ENCODE data around the gene SMOC2.

Gene SMOC2

DNA sequence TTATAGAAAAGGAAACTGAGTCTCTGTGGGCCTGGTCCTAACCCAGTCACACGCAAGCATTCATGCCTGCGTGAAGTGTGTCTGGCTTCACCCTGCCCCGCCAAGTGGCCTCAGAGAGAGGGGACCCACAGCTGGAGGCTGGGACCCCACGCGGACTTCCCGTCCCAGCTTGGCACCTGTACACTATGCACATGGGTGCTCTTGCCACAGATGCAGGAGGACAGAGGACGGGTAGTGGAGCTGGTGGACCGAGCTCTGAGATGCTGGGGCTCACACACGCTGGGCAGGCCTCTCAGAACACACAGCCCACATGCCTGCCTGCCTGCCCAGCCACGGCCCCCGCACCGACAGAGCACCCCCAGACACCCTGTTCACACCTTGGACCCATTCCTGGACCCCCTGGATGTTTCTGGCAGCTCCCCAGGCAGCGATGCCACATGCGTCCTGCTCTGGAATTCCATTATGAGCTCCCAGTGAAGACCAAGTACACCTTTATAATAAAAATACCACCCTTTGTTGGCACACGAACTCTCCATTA lies 24.9 kb upstream of the SMOC2 start:
- no peak for DNase-seq

DNA sequence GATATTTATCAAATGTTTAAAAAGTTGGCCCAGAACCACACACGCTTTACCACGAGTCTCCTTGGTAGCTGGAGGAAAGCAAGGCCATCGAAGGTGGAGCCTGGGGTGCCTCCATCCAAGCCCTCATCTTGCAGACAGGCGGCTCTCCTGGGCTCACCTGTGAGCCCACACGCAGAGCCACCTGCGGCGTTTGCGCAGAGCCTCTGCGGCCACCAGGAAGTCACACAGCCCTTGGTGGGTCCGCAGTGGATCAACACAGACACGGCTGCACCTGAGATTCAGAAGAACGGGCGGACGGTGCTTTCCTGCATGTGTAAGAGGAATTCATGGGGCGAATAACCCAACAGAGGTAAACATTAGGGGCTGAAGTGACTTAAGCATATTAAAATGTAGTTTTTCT lies 24.5 kb upstream of the SMOC2 start:
- no peak for DNase-seq

DNA sequence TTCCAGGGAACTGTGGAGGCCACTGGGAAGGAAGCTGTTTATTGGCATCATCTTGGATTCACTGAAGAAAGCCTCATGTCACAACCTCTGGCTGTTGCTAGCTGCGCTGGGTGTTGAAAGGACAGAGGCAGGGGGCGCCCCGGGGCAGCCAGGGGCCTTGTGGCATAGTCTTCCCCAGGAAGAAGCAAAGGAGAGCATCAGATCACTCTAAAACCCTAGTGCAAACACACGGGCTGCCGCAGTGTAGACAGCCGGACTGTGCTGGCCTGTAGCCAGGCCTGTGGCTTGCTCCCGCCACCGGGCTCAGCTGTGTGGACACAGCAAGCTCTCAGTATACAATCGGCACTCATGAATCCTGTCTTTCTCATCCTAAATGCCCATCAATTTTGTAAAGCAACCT lies 23.8 kb upstream of the SMOC2 start:
- DNase-seq, result no peak

DNA sequence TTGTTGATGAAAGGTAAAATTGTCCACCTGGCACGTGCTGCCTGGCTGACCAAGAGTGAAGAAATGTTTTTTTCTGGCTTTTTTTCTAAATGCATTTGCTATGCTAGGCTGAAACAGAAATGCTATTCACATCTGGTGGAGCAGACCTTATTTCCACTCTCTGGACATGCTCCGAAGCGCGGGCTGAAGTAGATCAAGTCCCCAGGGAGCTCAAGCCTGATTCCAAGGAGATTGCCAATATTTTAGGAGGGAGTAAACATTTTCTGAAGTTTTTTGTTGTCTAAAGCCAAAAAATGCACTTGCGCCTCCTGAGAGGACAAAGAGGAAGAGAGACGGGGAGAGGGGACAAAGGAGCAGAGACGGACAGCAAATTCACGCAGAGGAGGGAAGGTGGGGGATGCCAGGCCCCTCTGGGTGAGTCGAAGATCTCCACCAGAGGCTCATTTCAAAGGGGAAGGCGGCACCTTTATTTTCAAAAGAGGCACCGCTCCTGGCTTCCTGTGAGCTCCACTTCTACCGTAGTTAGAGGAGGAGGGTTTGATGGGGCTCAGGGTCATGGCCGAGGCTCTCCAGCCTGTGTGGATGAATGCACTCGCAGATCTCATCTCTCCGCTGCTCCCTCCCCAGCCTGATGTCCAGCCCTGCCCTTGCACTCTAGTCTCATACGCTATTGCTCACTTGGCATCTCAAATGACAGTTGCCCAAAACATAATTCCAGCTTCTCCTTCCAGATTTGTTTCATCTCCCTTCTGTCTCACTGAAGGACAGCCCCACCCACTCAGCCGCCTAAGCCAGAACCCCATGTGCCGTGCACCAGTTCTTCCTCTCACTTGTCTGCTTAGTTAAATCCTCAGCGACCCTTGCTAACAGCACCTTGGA lies 23.1 kb upstream of the SMOC2 start:
- no peak for DNase-seq

DNA sequence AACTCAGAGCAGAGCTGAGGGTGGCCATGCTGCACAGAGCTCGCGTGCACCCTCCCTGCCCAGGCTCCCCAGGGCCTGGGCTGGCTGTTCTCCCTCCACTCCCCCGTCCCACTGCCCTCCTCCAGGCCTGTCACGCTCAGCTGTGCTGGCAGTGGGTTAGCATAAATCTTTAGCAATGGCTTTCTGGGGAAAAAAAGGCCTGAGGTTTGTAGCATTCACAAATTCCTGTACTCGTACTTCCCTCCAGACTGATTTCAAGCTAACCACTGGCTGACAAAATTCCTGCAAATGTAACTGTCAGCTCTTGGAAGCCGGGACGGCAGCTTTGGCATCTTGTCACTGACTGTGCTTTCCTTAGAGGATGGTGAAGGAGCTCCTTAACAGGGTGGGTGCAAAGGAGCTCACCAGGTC lies 22.3 kb upstream of the SMOC2 start:
- no peak for DNase-seq

DNA sequence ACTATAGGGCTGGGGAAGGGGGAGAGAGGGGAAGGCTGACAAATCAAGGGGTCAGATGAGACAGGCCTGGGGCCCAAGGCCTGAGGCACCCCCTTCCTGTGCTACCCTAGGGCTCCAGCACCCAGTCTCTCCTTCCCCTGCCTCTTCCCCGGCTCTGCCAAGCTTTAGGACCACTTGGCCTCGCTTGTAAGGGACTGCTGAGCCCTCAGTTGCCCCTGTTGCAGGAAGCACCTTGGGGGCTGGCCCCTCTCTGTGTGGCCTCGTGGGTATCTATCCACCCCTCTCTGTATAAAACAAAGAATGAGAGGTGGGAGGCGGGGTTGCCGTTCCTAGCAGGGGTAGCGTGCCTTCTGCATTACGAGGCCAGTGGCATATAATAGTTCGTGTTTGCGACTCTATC lies 21.4 kb upstream of the SMOC2 start:
- DNase-seq, result no peak

DNA sequence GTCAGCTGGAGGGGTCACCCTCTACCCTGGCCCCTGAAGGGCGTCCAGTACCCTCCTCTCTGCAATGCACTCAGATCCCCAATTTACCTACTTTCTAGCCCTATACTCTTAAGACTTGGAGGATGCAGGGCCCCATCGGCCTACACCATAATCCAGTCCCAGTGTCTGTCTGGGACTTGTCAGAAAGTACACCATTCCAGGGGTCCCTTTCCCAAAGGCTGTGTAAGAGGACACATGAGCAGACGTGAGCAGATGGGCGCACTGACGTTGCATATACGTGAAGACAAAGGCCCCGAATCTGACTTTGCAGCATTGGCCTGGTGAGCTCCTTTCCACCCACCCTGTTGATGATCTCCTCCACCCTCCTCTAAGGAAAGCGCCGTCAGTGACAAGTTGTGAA lies 20.9 kb upstream of the SMOC2 start:
- DNase-seq, result no peak

DNA sequence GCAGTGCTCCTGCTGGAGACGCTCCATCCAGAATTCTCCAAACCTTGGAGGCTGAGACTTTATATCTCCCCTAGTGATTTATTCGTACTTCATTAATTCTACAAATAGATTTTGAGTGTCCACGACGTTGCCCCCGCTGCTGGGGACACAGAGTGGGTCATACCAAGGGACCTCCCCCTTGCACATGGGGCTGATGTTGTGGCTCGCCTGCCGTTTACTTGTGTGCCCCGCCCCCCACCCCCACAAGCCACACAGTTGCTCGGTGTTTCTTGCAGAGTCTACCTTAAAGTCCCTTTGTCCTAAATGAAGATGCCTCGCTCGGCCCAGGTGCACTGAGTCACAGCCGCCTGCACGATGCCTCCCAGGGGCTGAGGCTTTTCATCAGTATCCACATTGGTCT lies 20.3 kb upstream of the SMOC2 start:
- DNase-seq, result no peak

DNA sequence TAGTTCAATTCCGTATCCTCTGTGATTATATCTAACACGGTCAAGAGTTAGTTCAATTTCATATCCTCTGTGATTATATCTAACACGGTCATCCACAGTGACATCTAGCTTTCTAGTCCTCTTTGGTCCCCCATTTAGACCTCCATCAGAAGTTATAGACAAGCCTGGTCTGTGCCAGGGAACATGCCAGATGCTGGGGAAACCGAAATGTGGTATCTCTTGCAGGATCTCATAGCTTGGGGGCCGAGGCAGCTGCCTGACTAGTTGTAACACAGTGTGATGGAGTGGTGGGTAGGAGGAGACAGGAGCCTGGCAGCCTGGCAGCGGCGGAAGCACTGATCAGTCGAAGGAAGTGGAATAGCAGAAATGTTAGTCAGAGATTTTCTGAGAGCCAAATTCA lies 13.8 kb upstream of the SMOC2 start:
- no peak for DNase-seq

DNA sequence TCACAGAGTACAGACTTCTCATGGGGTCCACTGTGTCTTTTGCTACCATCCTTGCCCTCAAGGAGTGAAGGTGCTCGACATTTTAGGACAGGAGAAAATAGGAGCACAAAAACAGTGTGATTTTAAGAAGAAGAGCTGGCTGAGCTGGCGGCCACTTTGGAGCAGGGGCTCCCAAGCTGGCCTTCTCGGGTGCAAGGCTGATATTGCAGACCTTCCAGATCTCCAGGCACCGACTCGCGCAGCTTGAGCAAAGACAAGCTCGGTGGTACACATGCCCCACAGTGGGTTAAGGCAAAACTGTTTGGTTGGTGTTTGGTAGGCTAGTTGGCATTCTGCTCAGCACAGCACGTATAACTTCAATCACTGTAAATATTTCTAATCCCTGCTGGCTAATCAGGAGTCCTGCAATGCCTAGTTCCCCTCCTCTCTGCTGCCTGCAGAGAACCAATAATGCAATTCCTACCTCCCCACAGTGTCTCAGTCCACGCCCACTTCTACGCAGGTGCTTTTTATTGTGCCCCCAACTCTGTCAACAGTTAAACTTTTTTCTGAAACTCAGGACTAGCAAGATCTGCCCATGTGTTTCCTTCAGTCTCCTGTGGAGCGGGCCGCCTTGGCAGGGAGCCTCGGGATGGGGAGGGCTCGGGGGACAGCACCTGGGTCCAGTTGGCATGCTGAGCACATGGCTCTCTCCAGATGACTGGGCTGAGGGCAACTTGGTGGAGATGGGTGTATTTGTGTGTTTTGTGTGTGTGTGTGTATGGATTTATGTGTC lies 12.7 kb upstream of the SMOC2 start:
- DNase-seq, result no peak

DNA sequence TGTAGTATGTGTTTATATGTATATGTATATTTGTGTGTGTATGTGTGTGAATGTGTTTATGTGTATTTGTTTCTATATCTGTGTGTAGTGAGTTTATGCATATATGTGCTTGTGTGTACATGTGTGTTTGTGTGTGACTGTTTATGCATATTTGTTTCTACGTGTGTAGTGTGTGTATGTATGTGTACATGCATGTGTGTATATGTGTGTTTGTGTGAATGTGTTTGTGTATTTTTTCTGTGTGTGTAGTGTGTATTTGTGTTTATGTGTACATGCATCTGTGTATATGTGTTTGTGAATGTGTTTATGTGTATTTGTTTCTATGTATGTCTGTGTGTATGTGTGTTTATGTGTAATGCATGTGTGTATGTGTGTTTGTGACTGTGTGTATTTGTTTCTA lies 12.1 kb upstream of the SMOC2 start:
- no peak for DNase-seq

DNA sequence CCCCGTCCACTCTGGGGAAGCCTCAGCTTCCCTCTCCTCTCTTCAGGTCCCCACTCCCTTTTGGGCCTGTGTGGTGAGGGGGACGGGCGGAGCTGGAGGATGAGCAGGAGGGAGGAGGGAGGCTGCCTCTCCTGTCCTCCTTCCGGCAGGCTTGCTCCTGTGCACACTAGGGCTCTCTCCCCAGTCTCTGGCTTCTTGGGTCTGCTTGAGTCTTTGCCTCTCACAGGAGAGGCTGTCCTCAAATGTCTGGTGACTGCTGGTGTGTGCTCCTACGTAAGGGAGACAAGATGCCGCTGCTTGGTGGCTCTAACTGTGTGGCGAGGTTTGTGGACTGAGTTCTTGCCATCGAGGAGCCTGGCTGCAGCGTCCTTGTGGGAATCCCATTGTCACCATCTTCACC lies 8.8 kb upstream of the SMOC2 start:
- DNase-seq, result no peak

DNA sequence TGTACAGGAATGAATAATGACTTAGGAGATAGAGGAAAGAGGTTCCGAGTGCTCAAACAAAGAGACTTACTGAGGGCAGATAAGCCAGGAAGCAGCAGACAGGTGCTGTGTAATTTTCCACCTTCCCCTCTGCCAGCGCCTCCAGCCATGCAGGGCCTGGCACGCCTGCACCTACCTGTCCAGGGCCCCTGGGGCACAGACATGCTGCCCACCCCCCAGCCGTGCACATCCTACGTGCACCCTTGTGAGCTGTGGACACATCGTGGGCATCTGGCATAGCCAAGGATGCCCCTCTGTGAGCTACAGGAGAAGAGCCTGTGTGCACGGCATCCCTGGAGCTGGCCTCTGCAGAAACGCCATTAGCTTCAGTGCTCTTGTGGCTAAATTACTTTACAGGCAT lies 7.1 kb upstream of the SMOC2 start:
- no peak for DNase-seq

DNA sequence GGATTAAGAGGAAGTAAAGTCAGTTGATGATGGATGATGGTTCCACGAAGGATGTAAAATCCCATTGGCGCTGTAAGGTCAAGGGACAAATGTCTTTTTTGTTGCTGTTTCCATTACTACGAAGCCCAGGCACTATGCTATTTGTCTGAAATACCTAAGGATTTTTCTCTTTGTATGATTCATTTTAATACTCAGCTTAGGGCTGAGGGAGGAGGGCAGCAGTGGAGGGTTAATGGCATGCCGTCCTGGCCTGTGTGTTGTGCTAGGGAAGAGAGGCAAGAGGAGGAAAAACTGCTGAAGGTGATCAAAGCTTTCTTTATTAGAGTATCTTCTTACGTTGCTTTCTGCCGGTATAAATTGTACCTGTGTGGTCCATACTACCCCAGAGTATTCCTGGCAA lies 6.5 kb upstream of the SMOC2 start:
- no peak for DNase-seq

DNA sequence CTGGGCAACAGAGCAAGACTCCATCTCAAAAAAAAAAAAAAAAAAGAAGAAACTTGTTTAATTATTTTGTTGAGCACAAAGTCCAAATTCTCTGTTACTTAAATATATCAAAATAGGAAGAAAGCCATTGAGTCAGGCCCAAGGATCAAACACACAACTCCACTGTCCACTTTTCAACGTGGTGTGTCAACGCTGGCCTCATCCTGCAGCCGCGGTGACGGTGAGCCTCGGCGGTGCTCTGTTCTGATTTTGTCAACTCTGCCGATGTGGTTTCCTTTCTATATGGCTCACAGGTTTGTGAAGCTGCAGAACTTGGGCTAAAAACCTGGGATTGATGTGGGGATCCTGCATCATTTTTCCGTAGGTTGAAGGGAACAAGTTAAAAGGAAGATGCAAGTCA lies 3.2 kb upstream of the SMOC2 start:
- no peak for DNase-seq

DNA sequence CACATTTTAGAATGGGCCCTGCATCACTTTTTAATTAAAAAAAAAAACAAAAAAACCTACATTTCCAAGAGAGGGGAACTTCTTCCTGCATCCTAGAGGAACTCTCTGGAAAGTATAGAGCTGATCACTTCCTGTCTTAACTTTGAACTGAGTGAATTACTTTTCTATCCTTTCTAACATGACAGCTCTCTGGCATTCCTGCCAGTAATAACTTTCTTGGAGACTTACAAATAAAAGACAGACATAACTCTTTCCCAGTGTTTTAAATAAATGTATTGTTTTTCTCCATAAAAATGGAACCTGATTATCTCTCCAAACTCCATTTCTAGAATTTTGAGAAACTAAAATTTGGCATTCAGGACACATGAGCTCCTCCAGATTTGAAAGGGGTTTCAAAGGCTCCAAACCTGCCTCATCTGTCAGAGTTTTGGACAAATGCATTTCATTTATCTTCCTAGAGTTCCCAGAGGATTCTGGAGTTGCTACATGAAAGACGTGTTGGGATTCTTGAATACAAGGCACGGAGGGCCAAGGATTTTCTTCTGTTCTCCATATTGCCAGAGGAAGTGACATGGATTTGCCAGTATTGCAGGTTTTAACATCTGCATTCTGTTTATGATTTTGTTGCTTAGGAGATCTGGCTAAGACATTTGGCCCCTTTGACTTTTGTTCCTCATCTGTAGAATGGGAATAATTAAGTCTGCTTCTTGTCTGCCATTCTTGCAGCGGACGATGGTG lies 2.0 kb upstream of the SMOC2 start:
- DNase-seq, result no peak

DNA sequence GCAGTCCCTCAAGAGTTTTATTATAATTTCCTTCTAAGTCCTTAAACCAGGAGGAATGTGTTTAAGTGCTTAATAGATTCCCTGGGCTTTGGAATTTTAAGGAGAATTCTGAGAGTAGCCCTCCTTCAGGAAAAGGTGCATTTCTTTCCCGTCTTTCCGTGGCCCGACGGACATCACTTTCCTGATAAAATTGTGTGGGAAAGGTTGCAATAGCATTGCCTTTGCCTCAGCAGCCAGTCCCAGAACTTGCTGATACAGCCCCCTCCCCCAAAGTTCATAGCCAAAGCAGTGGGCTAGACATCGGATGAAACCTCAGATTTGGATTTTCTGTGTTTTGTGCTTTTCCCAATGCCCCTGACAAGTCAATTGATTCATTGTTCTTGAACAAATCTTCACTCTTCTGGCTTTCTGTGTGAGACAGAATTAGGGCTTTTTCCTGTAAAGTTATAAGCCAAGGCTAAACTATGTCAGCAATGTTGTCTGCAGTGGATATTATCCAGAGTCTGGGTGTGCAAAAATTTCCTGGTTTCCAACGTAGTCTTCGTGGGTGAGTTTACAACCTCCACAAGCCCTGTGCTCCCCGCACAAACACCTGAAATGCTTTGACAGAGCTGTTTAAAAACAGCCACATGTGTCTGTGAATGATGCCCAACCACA lies 1.1 kb upstream of the SMOC2 start:
- no peak for DNase-seq

DNA sequence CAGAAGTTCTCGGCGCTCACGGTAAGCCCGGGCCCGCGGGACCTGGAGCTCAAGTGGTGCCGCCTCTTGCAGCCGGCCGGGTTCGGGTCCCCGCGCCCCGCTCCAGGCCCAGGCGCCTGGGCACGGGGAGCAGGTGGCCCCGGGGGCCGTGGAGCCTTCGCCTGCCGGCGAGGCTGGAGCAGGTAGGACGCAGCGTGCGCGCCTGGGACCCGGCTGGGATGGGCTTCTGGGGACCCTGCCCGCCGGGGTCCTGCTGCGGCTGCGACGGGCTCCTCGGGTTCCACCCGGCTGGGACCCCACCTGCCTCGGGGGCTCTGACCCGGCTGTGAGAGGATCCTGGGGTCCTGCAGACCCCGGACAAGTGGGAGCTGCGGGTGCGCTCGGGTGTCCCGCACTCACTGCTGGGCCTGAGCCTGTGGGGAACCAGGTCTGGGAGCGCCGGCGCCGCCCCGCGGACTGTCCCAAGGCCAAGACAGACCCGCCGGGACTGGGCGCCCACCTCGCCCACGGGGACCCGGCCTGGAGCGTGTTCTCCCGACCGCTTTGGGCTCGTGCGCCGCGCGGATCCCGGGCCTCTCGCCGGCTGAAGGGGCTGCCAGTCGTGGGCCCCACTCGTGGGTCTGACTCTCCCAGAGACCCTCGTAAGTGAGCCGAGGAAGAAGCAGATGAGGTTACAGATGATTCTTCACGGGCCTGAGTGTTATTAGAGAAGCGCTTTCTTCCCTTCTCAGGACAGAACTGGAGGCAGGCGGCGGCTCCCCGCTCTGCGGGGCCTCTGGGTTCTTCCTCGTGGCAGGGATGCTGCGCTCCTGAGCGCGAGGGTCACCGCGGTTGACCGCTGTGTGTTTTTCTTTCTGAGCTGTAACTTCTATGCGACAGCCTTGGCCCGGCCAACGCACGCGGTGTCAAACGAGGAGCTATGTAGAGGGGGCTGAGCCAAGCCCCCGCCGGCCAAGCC lies 729 bp downstream of the SMOC2 start:
- no peak for DNase-seq

DNA sequence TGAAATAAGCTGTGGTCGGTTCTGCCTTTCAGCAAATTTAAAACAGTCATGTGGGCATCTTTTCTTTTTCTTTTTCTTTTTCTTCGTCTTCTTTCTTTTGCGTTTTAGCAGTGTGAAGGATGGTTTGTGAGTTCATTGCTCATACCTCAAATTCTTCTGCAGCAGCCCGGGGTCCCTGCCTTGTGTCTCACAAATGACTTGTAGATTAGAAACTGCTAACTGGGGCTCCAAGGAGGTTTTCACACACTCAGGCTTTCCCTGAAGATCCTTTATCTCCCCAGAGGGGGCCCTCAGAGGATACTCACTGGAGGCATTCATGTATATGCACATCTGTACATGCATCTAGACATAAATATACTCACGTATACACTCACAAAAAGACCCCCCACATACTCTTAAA lies 1.7 kb downstream of the SMOC2 start:
- no peak for DNase-seq

DNA sequence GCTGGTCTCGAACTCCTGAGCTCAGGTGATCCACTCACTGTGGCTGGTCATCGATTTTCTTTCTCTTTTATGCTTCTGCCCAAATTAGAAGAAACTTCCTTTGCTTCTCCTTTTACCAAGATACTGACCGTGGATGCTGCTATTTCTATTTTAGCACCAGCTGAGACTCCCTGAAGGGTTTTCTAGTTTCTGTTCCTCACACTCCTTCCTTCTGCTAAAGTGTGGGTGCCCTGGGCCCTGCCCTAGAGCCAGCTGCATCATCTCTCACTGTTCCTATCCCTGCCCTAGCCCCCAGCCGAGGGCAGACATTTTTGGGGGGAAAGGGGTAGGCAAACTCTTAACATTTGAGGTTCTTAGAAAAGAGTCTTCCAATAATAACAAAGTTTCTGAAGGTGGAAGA lies 6.3 kb downstream of the SMOC2 start:
- DNase-seq, result no peak

DNA sequence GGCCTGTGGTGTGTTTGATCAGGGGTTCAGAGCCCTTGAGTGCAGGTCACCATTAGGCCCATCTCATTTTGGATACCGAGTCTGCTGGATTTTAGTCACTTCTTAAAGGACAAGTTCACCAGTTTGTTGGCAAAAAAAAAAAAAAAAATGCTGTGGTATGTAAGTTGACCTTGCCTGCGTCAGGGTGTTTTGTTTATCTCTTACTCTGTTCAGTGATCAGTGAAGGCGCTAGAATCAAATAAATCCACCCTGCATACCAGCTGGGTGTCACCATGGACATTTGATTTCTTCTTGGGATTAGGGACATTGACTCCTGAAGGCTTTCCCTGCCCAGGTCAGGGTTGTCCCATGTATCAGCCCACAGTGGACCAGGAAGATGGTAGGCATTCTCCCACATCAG lies 6.7 kb downstream of the SMOC2 start:
- no peak for DNase-seq

Data from 8988T (cell line).